NCI-H748 treated with DMSO at 0.1 percent for 48 hours (cell line): ENCODE data around the gene NOTCH1.

Experiments
- DNase-seq: peaks from one replicate; lab custom pipeline; 2025; lab: John Stamatoyannopoulos, UW

NOTCH1 gene

GRCh38 chr9:136544964-136545691, 720 bp downstream of the NOTCH1 start:
- no peak for DNase-seq

GRCh38 chr9:136544548-136544963, 1.3 kb downstream of the NOTCH1 start:
- no peak for DNase-seq

GRCh38 chr9:136543830-136544547, 1.9 kb downstream of the NOTCH1 start:
- DNase-seq, result no peak

GRCh38 chr9:136543280-136543679, 2.6 kb downstream of the NOTCH1 start:
- DNase-seq, result no peak

GRCh38 chr9:136542241-136543040, 3.4 kb downstream of the NOTCH1 start:
- no peak for DNase-seq

GRCh38 chr9:136541709-136542108, 4.1 kb downstream of the NOTCH1 start:
- DNase-seq, result no peak

GRCh38 chr9:136541179-136541578, 4.7 kb downstream of the NOTCH1 start:
- DNase-seq, result no peak

- no peak for DNase-seq
Observed at GRCh38 chr9:136539427-136540421, 6.1 kb downstream of the NOTCH1 start.

- DNase-seq, result no peak
Observed at GRCh38 chr9:136538599-136539426, 7.0 kb downstream of the NOTCH1 start.

GRCh38 chr9:136537896-136538598, 7.8 kb downstream of the NOTCH1 start:
- DNase-seq, result no peak

GRCh38 chr9:136537411-136537810, 8.4 kb downstream of the NOTCH1 start:
- no peak for DNase-seq

GRCh38 chr9:136536721-136537241, 9.1 kb downstream of the NOTCH1 start:
- DNase-seq, result no peak

GRCh38 chr9:136536051-136536720, 9.7 kb downstream of the NOTCH1 start:
- DNase-seq, result no peak

- DNase-seq, result no peak
Observed at GRCh38 chr9:136535070-136535469, 10.8 kb downstream of the NOTCH1 start.

GRCh38 chr9:136534366-136534765, 11.5 kb downstream of the NOTCH1 start:
- DNase-seq, result no peak

GRCh38 chr9:136533775-136534157, 12.1 kb downstream of the NOTCH1 start:
- DNase-seq, result no peak

GRCh38 chr9:136532799-136533774, 12.8 kb downstream of the NOTCH1 start:
- DNase-seq, result no peak
